Caco-2 (cell line): ENCODE measurements around the gene SLC17A2. TPM values are rescaled to one million over a fixed set of nuclear protein-coding genes. Genes with fewer than 3 reads are reported as not detected.

ENCODE experiments used
- Bru-seq: library from RNA; stranded (reverse); fragments of 400-500 nt; gene quantifications from one replicate; lab custom pipeline; 2021; lab: Mats Ljungman, UMichigan
- BruChase-seq, 2 experiments: library from RNA; stranded (reverse); fragments of 400-500 nt; gene quantifications; one replicate each; lab custom pipeline; 2021; lab: Mats Ljungman, UMichigan
- BruUV-seq: library from RNA; stranded (reverse); fragments of 400-500 nt; replicated peaks from 2 replicates; lab custom pipeline; 2021; lab: Mats Ljungman, UMichigan
- CTCF ChIA-PET: fragments of 300-600 bp; sonication (Branson Sonifier 250); formaldehyde crosslinking; loops from one replicate; lab custom pipeline; 2022; ENCODE audit warnings: antibody characterized with exemption; lab: Charles Lee
- POLR2A ChIA-PET: fragments of 300-600 bp; sonication (Branson Sonifier 250); formaldehyde crosslinking; loops from one replicate; lab custom pipeline; 2022; ENCODE audit warnings: antibody characterized with exemption; lab: Charles Lee
- DNase-seq, 2 experiments: peaks; one replicate each; pipeline versions ENCODE4 v3.0.0 to v3.0.0-alpha.2; 2020 to 2022
- H3K27me3 ChIP-seq: replicated peaks from 2 replicates; pipeline ENCODE4 v1.6.0; 2011; ENCODE audit warnings: low read length; ENCODE audit not compliant: control insufficient read depth, insufficient read depth
- H3K36me3 ChIP-seq: 2 replicates; pipeline ENCODE4 v1.5.1; 2011; ENCODE audit warnings: low read length; ENCODE audit not compliant: control insufficient read depth, insufficient read depth
- H3K4me1 ChIP-seq: fragments of 250-450 bp; sonication (Bioruptor Pico); 2 replicates; pipeline ENCODE4 v1.5.1; 2020; ENCODE audit warnings: mild to moderate bottlenecking
- H3K4me3 ChIP-seq: 2 replicates; pipeline ENCODE4 v1.5.1; 2011; ENCODE audit warnings: low read depth, mild to moderate bottlenecking, control low read depth, low read length
- H3K9me3 ChIP-seq: fragments of 250-450 bp; sonication (Bioruptor Pico); 2 replicates; pipeline ENCODE4 v1.5.1; 2020; ENCODE audit warnings: mild to moderate bottlenecking, moderate library complexity
- H3K27ac Mint-ChIP-seq: one replicate; pipeline ENCODE4 v1.8.0; 2022; ENCODE audit warnings: mixed read lengths; ENCODE audit not compliant: unreplicated experiment
- H3K27me3 Mint-ChIP-seq: one replicate; pipeline ENCODE4 v1.8.0; 2022; ENCODE audit warnings: mixed read lengths; ENCODE audit not compliant: insufficient read depth, unreplicated experiment
- H3K36me3 Mint-ChIP-seq: one replicate; pipeline ENCODE4 v1.8.0; 2022; ENCODE audit warnings: mild to moderate bottlenecking, mixed read lengths; ENCODE audit not compliant: insufficient read depth, unreplicated experiment
- H3K4me1 Mint-ChIP-seq: one replicate; pipeline ENCODE4 v1.8.0; 2022; ENCODE audit warnings: low read depth, mixed read lengths; ENCODE audit not compliant: unreplicated experiment
- H3K4me3 Mint-ChIP-seq: one replicate; pipeline ENCODE4 v1.8.0; 2022; ENCODE audit warnings: mild to moderate bottlenecking, moderate library complexity, mixed read lengths; ENCODE audit not compliant: unreplicated experiment
- H3K9me3 Mint-ChIP-seq: one replicate; pipeline ENCODE4 v1.8.0; 2022; ENCODE audit warnings: mixed read lengths; ENCODE audit not compliant: unreplicated experiment
- intact Hi-C: fragments of 100-400 bp; cut with micrococcal nuclease; formaldehyde crosslinking; loops from one replicate; pipeline ENCODE4 v1.10.0; 2022; ENCODE audit not compliant: unreplicated experiment
- long read RNA-seq: library from polyadenylated mRNA; stranded (forward); transcript quantifications from one replicate; pipeline ENCODE4 v2.0.0, GENCODE V29; 2022
- total RNA-seq: library from RNA; stranded (reverse); gene quantifications from 2 replicates; pipeline ENCODE4 v1.2.3, GENCODE V29; 2022
- TF ChIP-seq, protein P1 (sequence below), 2 experiments: fragments of 200-600 bp in 1 of 2; IDR thresholded peaks; 1 replicate in 1 of 2; 2 replicates in 1 of 2; pipeline versions ENCODE4 v1.5.1 to v1.8.0; 2011 to 2022; ENCODE audit warnings: antibody characterized with exemption in 1 of 2, control low read depth in 1 of 2, inconsistent platforms in 1 of 2, low read depth in 1 of 2, low read length in 1 of 2, mild to moderate bottlenecking in 1 of 2, moderate library complexity in 1 of 2; ENCODE audit not compliant: insufficient read depth in 1 of 2, severe bottlenecking in 1 of 2, unreplicated experiment in 1 of 2

SLC17A2 gene, protein sequence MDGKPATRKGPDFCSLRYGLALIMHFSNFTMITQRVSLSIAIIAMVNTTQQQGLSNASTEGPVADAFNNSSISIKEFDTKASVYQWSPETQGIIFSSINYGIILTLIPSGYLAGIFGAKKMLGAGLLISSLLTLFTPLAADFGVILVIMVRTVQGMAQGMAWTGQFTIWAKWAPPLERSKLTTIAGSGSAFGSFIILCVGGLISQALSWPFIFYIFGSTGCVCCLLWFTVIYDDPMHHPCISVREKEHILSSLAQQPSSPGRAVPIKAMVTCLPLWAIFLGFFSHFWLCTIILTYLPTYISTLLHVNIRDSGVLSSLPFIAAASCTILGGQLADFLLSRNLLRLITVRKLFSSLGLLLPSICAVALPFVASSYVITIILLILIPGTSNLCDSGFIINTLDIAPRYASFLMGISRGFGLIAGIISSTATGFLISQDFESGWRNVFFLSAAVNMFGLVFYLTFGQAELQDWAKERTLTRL
- total RNA-seq (not detected in 2 replicates), Bru-seq, nascent RNA (percentile 4 among the genes with signal in this experiment), BruChase-seq, experiment 1, labeled RNA remaining after a 2-hour chase (not detected), BruChase-seq, experiment 2, labeled RNA remaining after a 6-hour chase (percentile 9 among the genes with signal in this experiment)
- long read RNA-seq = 0 reads

DNA sequence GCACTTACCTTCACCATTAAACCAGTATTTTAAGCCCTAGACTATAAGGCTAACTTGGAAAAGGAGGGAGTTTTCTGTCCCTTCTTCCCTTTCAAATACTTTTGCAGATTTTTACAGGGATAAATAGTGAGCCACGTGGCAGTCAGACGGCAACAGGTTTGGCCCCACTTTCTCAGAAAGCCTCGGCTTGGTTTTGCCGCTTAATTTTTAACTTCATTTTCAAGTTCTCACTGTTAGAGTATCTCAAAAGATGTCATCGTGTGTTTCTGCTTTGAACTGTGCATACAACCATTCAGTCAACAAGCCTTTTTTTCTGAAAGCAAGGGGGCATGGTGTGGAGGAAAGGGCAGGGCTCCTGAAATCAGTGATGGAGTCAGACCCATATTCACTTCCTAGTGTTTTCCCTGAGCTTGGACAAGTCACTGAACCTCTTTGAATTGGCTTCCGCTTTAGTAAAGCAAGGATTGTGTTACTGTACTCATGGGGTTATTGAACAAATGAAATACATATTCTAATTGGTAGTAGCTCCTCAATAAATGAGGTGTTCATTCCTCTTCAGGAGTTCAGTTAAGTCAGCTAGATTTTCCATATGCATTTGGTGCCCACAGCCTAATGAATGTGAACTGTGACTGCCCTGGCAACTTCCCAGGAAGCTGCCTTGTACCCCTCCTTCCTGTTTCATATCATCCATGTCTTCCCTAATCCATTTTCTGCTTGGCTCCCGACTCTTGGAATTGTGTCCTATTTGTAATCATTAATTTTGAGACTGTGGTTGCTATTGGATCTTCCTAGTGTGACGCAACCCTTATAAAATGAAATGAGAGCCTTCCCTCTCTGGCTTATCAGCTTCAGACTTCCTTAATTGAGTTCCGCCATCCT is at the start of gene SLC17A2:
Gene SLC17A2 (minus strand): TSS at position 160 of the 879 bp plus-strand sequence. CDS start 4,895 bp downstream, outside the sequence.
- Mint-ChIP-seq H3K27ac (no peak within 1 kb of the TSS), H3K36me3 (no peaks in the 10 kb centered on the region), H3K27me3 (no peaks in the 10 kb centered on the region), H3K4me1 (peaks cover 6% of the 10 kb centered on the region), H3K9me3 (peaks cover 9% of the 10 kb centered on the region), H3K4me3 (no peak within 1 kb of the TSS)
- Histone ChIP-seq H3K4me1 (peaks cover 11% of the 10 kb centered on the region), H3K27me3 (no peaks in the 10 kb centered on the region), H3K4me3 (no peak within 1 kb of the TSS), H3K9me3 (no peaks in the 10 kb centered on the region), H3K36me3 (no peaks in the 10 kb centered on the region)
- ChIA-PET CTCF (no interaction called here), POLR2A (no interaction called here)
- no TSS peak for BruUV-seq
- TF ChIP-seq, protein P1, sequence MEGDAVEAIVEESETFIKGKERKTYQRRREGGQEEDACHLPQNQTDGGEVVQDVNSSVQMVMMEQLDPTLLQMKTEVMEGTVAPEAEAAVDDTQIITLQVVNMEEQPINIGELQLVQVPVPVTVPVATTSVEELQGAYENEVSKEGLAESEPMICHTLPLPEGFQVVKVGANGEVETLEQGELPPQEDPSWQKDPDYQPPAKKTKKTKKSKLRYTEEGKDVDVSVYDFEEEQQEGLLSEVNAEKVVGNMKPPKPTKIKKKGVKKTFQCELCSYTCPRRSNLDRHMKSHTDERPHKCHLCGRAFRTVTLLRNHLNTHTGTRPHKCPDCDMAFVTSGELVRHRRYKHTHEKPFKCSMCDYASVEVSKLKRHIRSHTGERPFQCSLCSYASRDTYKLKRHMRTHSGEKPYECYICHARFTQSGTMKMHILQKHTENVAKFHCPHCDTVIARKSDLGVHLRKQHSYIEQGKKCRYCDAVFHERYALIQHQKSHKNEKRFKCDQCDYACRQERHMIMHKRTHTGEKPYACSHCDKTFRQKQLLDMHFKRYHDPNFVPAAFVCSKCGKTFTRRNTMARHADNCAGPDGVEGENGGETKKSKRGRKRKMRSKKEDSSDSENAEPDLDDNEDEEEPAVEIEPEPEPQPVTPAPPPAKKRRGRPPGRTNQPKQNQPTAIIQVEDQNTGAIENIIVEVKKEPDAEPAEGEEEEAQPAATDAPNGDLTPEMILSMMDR (IDR thresholded peaks at IDR 0.05; ENCODE audit: insufficient read depth in 1 of 2, low read depth in 1 of 2, low read length in 1 of 2, severe bottlenecking in 1 of 2, unreplicated experiment in 1 of 2) = no peak
- intact Hi-C loops = no loop called here
- DNase-seq = no peak

DNA sequence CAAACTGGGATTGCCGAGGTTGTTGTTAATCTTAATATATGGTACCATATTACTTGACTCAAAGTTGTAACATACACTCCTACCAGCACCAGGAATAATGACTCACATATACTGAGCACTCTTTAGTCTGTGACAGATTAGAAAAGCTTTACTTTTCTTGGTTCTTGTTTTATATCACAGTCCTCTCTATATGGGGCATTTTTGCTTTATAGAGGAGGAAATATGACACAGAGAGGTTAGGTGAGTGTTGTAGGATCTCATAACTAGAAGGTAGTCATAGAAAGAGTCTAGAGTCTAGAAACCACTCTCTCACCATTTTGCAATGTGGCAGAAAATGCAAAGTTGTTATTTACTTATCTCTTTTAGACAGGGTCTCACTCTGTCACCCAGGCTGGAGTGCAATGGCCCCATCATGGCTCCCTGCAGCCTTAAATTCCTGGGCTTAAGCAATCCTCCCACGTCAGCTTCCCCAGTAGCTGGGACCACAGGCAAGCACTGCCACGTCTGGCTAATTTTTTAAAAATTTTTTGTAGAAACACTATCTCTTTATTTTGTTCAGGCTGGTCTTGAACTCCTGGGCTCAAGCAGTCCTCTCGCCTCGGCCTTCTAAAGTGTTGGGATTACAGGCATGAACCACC is 45.6 kb upstream of the SLC17A2 start:
- no peak for DNase-seq
- H3K36me3 ChIP-seq = no peaks in the 10 kb centered on the region
- Mint-ChIP-seq H3K27ac (no peak overlapping the region), H3K4me1 (peaks cover 24% of the 10 kb centered on the region), H3K27me3 (no peaks in the 10 kb centered on the region), H3K36me3 (peaks cover 6% of the 10 kb centered on the region), H3K4me3 (no peak overlapping the region), H3K9me3 (peaks cover under 1% of the 10 kb centered on the region)
- ChIA-PET POLR2A (no interaction called here), CTCF (no interaction called here)
- no peak overlapping the region for H3K4me3 ChIP-seq
- H3K9me3 ChIP-seq = no peaks in the 10 kb centered on the region
- intact Hi-C loops = no loop called here
- TF ChIP-seq, protein P1 (IDR thresholded peaks at IDR 0.05; ENCODE audit: insufficient read depth in 1 of 2, low read depth in 1 of 2, low read length in 1 of 2, severe bottlenecking in 1 of 2, unreplicated experiment in 1 of 2) = no peak
- peaks cover 37% of the 10 kb centered on the region for H3K4me1 ChIP-seq
- no peaks in the 10 kb centered on the region for H3K27me3 ChIP-seq
- BruUV-seq = no TSS peak
